K562 (cell line): ENCODE data around the gene GET3. TPM values are rescaled to one million over a fixed set of nuclear protein-coding genes. Genes with fewer than 3 reads are reported as not detected.

Experiments
- CCAR2 ChIP-seq: fragments of 200-400 bp; formaldehyde crosslinking; IDR thresholded peaks from 2 replicates; pipeline ENCODE4 v1.6.1; 2017; ENCODE audit warnings: mild to moderate bottlenecking, low read depth, low read length
- CHD1 ChIP-seq: fragments of 200-600 bp; sonication (generic); IDR thresholded peaks from one replicate; pipeline ENCODE4 v1.6.1; 2012; ENCODE audit warnings: mild to moderate bottlenecking, moderate library complexity, low read length, inconsistent platforms
- CHD4 ChIP-seq: fragments of 200-600 bp; sonication (generic); IDR thresholded peaks from 3 replicates; pipeline ENCODE4 v1.6.1; 2012; ENCODE audit warnings: low read depth, mild to moderate bottlenecking, mixed read lengths, low read length, inconsistent platforms; ENCODE audit not compliant: insufficient read depth, insufficient replicate concordance, poor library complexity, severe bottlenecking
- MGA ChIP-seq: fragments of 450-650 bp; IDR thresholded peaks from 2 replicates; pipeline ENCODE4 v1.6.1; 2016; ENCODE audit warnings: mild to moderate bottlenecking, moderate library complexity
- MTF1 ChIP-seq: fragments of 250-450 bp; sonication (Bioruptor Pico); IDR thresholded peaks from 2 replicates; pipeline ENCODE4 v1.9.0; 2021; ENCODE audit warnings: moderate library complexity, mild to moderate bottlenecking, inconsistent platforms, borderline replicate concordance
- NFE2 ChIP-seq: IDR thresholded peaks from 2 replicates; pipeline ENCODE4 v1.6.1; 2014; ENCODE audit warnings: antibody characterized with exemption, low read depth
- NUFIP1 ChIP-seq: fragments of 450-650 bp; IDR thresholded peaks from 2 replicates; pipeline ENCODE4 v1.6.1; 2018; ENCODE audit not compliant: partially characterized antibody
- PHTF2 ChIP-seq: fragments of 250-450 bp; sonication (Bioruptor Pico); IDR thresholded peaks from 2 replicates; pipeline ENCODE4 v1.5.0; 2021; ENCODE audit warnings: mild to moderate bottlenecking
- PRMT5 ChIP-seq: sonication (generic); formaldehyde crosslinking; IDR thresholded peaks from 2 replicates; pipeline ENCODE4 v1.5.0; 2020; ENCODE audit warnings: missing genetic modification reagents
- RBM22 ChIP-seq: fragments of 200-400 bp; formaldehyde crosslinking; IDR thresholded peaks from 2 replicates; pipeline ENCODE4 v1.6.1; 2018; ENCODE audit warnings: low read length, low read depth; ENCODE audit not compliant: poor library complexity, severe bottlenecking
- SMARCA5 ChIP-seq: fragments of 450-650 bp; IDR thresholded peaks from 2 replicates; pipeline ENCODE4 v1.6.1; 2016
- SNAPC5 ChIP-seq: fragments of 250-450 bp; sonication (Bioruptor Pico); IDR thresholded peaks from 2 replicates; pipeline ENCODE4 v1.8.0; 2021; ENCODE audit warnings: moderate library complexity, mild to moderate bottlenecking, inconsistent platforms
- ZNF184 ChIP-seq: sonication (generic); formaldehyde crosslinking; IDR thresholded peaks from 2 replicates; pipeline ENCODE4 v1.5.0; 2020; ENCODE audit warnings: missing genetic modification reagents
- ZNF224 ChIP-seq: sonication (generic); formaldehyde crosslinking; IDR thresholded peaks from 2 replicates; pipeline ENCODE4 v1.8.0; 2022; ENCODE audit warnings: mild to moderate bottlenecking, missing genetic modification reagents
- ZNF347 ChIP-seq: fragments of 450-650 bp; formaldehyde crosslinking; IDR thresholded peaks from 2 replicates; pipeline ENCODE4 v1.4.0; 2020; ENCODE audit warnings: low read depth, mild to moderate bottlenecking, moderate library complexity
- ZNF449 ChIP-seq: fragments of 250-450 bp; sonication (Bioruptor Pico); IDR thresholded peaks from 2 replicates; pipeline ENCODE4 v1.8.0; 2022; ENCODE audit warnings: moderate library complexity, mild to moderate bottlenecking, inconsistent platforms
- ZNF79 ChIP-seq: fragments of 250-450 bp; sonication (Bioruptor Pico); IDR thresholded peaks from 2 replicates; pipeline ENCODE4 v1.4.0; 2020; ENCODE audit warnings: low read depth, mild to moderate bottlenecking, moderate library complexity
- polyA plus RNA-seq, 8 experiments: library from polyadenylated mRNA; depleted of rRNA in 4 of 8; stranded (reverse) in 5 of 8; unstranded in 3 of 8; fragments of >200 nt; fragmentation: Nextera tagmentation in 2 of 8; fragmentation: Illumina TruSeq in 1 of 8; extraction: Ambion mirVana in 2 of 8; extraction: Trizol in 1 of 8; gene quantifications; 2 replicates each; pipeline versions ENCODE4 v1.2.1 to v1.2.3, GENCODE V29; 2011 to 2014; ENCODE audit warnings: inconsistent platforms in 1 of 8, missing spikeins in 1 of 8
- total RNA-seq, 7 experiments: library from RNA; depleted of rRNA in 6 of 7; stranded (reverse); fragments of >200 nt in 6 of 7; fragmentation: Illumina TruSeq in 2 of 7; extraction: Trizol in 2 of 7; gene quantifications; 2 replicates each; pipeline versions ENCODE4 v1.2.1 to v1.2.3, GENCODE V29; 2011 to 2021; ENCODE audit warnings: low replicate concordance in 1 of 7

GET3 gene
- total and polyA plus RNA-seq, 9 of the 15 experiments (the other 6 are each of a cell fraction or from before 2014, with no cell fraction given): 8.3 to 83.5 (median 51.8) TPM

- no peak for TF ChIP-seq ZNF184 (CRISPR knock-in tag)
- TF ChIP-seq ZNF79 (CRISPR knock-in tag): no peak
- no peak for TF ChIP-seq ZNF224 (CRISPR knock-in tag)
- TF ChIP-seq ZNF449: no peak
- TF ChIP-seq CHD4: no peak
- peak; percentile 68 for TF ChIP-seq MGA
- no peak for TF ChIP-seq SNAPC5 (CRISPR knock-in tag)
- no peak for TF ChIP-seq CHD1
- no peak; the same call in 1 of the 2 replicates for TF ChIP-seq NFE2
- TF ChIP-seq MTF1 (CRISPR knock-in tag): no peak
- TF ChIP-seq NUFIP1: peak; percentile 81
- no peak for TF ChIP-seq RBM22
- peak; percentile 86; the same call in 1 of the 2 replicates for TF ChIP-seq SMARCA5
- no peak for TF ChIP-seq PHTF2 (CRISPR knock-in tag)
- TF ChIP-seq PRMT5 (CRISPR knock-in tag): no peak
- no peak for TF ChIP-seq ZNF347 (CRISPR knock-in tag)
- no peak for TF ChIP-seq CCAR2
Measured at GRCh38 chr19:12784394-12784870, 47.1 kb downstream of the GET3 start (continued).
